SK-N-SH (cell line): Measurements from ENCODE around the gene KEL. TPM values are rescaled to one million over a fixed set of nuclear protein-coding genes. Genes with fewer than 3 reads are reported as not detected.

ENCODE experiments used
- CTCF ChIA-PET: fragments of 300-600, 350-600 bp; formaldehyde crosslinking; extraction: SDS; loops from one replicate; lab custom pipeline; 2021; lab: Yijun Ruan, JAX
- POLR2A ChIA-PET: fragments of 350-600 bp; sonication (Branson Sonifier 250); formaldehyde crosslinking; extraction: SDS; loops from one replicate; lab custom pipeline; 2020; ENCODE audit warnings: antibody characterized with exemption, inconsistent platforms; lab: Yijun Ruan, JAX
- DNase-seq: peaks from one replicate; pipeline ENCODE4 v3.0.0; 2012
- H2AFZ ChIP-seq: fragments of 200-600 bp; sonication (generic); 2 replicates; pipeline ENCODE4 v1.8.1; 2016; ENCODE audit warnings: antibody characterized with exemption, mild to moderate bottlenecking, low read depth
- H3F3A ChIP-seq: fragments of 200-600 bp; sonication (generic); replicated peaks from 2 replicates; pipeline ENCODE3; 2016; ENCODE audit warnings: antibody characterized with exemption, mild to moderate bottlenecking; ENCODE audit not compliant: insufficient read depth
- H3K27ac ChIP-seq, 2 experiments: fragments of 200-500 bp in 1 of 2; fragments of 200-600 bp in 1 of 2; sonication (Bioruptor generic) in 1 of 2; sonication (generic), shearing (Covaris generic) in 1 of 2; 2 replicates each; pipeline versions ENCODE4 v1.5.1 to v1.6.1; 2014 to 2016; ENCODE audit warnings: low read depth in 2 of 2, inconsistent platforms in 1 of 2, low read length in 1 of 2, mild to moderate bottlenecking in 1 of 2, mixed read lengths in 1 of 2
- H3K27me3 ChIP-seq: fragments of 200-600 bp; sonication (generic), shearing (Covaris generic); 2 replicates; pipeline ENCODE4 v1.6.1; 2016; ENCODE audit warnings: mixed run types; ENCODE audit not compliant: insufficient read depth
- H3K36me3 ChIP-seq, 2 experiments: fragments of 200-500 bp in 1 of 2; fragments of 200-600 bp in 1 of 2; sonication (Bioruptor generic) in 1 of 2; sonication (generic) in 1 of 2; replicated peaks in 1 of 2; 2 replicates each; pipeline versions ENCODE3 to v1.5.1; 2014 to 2016; ENCODE audit warnings: low read length in 1 of 2, mild to moderate bottlenecking in 1 of 2; ENCODE audit not compliant: insufficient read depth in 2 of 2, control insufficient read depth in 1 of 2
- H3K4me1 ChIP-seq, 2 experiments: fragments of 200-500 bp in 1 of 2; fragments of 200-600 bp in 1 of 2; sonication (Bioruptor generic) in 1 of 2; sonication (generic), shearing (Covaris generic) in 1 of 2; 2 replicates each; pipeline versions ENCODE4 v1.5.1 to v1.6.1; 2014 to 2016; ENCODE audit warnings: low read depth in 1 of 2, low read length in 1 of 2, mixed run types in 1 of 2; ENCODE audit not compliant: insufficient read depth in 2 of 2, control insufficient read depth in 1 of 2
- H3K4me2 ChIP-seq: fragments of 200-600 bp; sonication (generic), shearing (Covaris generic); 2 replicates; pipeline ENCODE4 v1.6.1; 2017; ENCODE audit warnings: mixed run types
- H3K4me3 ChIP-seq, 2 experiments: fragments of 200-500 bp in 1 of 2; fragments of 200-600 bp in 1 of 2; sonication (Bioruptor generic) in 1 of 2; sonication (generic), shearing (Covaris generic) in 1 of 2; 2 replicates each; pipeline versions ENCODE4 v1.5.1 to v1.8.1; 2014 to 2016; ENCODE audit warnings: low read depth in 2 of 2, inconsistent platforms in 1 of 2, low read length in 1 of 2, mild to moderate bottlenecking in 1 of 2, mixed read lengths in 1 of 2, moderate library complexity in 1 of 2
- H3K79me2 ChIP-seq: fragments of 200-600 bp; sonication (generic); 2 replicates; pipeline ENCODE4 v1.8.1; 2017; ENCODE audit warnings: mild to moderate bottlenecking; ENCODE audit not compliant: insufficient read depth
- H3K9ac ChIP-seq: fragments of 200-600 bp; sonication (generic); 2 replicates; pipeline ENCODE4 v1.6.1; 2017; ENCODE audit warnings: mixed run types
- H3K9me2 ChIP-seq: fragments of 200-600 bp; sonication (generic); 2 replicates; pipeline ENCODE4 v1.6.1; 2017; ENCODE audit warnings: mixed run types
- H3K9me3 ChIP-seq: fragments of 200-600 bp; sonication (generic); 2 replicates; pipeline ENCODE4 v1.6.1; 2017; ENCODE audit warnings: mixed run types, mild to moderate bottlenecking, moderate library complexity
- H4K20me1 ChIP-seq: fragments of 200-600 bp; sonication (generic); 2 replicates; pipeline ENCODE4 v1.6.1; 2017; ENCODE audit warnings: mild to moderate bottlenecking, mixed run types; ENCODE audit not compliant: insufficient read depth
- CTCF ChIP-seq: fragments of 200-600 bp; sonication (generic); IDR thresholded peaks from 2 replicates; pipeline ENCODE4 v1.6.1; 2017; ENCODE audit warnings: antibody characterized with exemption, mild to moderate bottlenecking, moderate library complexity
- FOSL2 ChIP-seq: IDR thresholded peaks from 2 replicates; pipeline ENCODE4 v1.4.0; 2012; ENCODE audit warnings: low read depth, mild to moderate bottlenecking, moderate library complexity, borderline replicate concordance
- FOXJ3 ChIP-seq: sonication (generic); formaldehyde crosslinking; IDR thresholded peaks from 2 replicates; pipeline ENCODE4 v1.5.1; 2020; ENCODE audit warnings: mild to moderate bottlenecking, missing genetic modification reagents
- GABPA ChIP-seq: IDR thresholded peaks from 2 replicates; pipeline ENCODE4 v1.4.0; 2012; ENCODE audit warnings: low read depth, mild to moderate bottlenecking
- GATA2 ChIP-seq: sonication (generic); formaldehyde crosslinking; IDR thresholded peaks from 2 replicates; pipeline ENCODE4 v1.5.0; 2020; ENCODE audit warnings: mild to moderate bottlenecking, missing genetic modification reagents
- NRF1 ChIP-seq: IDR thresholded peaks from 2 replicates; pipeline ENCODE4 v1.6.1; 2012; ENCODE audit warnings: low read depth, mild to moderate bottlenecking, low read length
- PBX3 ChIP-seq: IDR thresholded peaks from 2 replicates; pipeline ENCODE4; 2012
- POLR2AphosphoS5 ChIP-seq: IDR thresholded peaks from 2 replicates; pipeline ENCODE4 v1.6.1; 2012; ENCODE audit warnings: low read depth, low read length
- RFX5 ChIP-seq: IDR thresholded peaks from 2 replicates; pipeline ENCODE4 v1.6.1; 2012; ENCODE audit warnings: mild to moderate bottlenecking, improper control_type of control experiment, low read length
- RXRA ChIP-seq: IDR thresholded peaks from 2 replicates; pipeline ENCODE4 v1.4.0; 2012; ENCODE audit warnings: low read depth, mild to moderate bottlenecking, borderline replicate concordance
- TAF1 ChIP-seq: IDR thresholded peaks from 2 replicates; pipeline ENCODE4 v1.6.1; 2012; ENCODE audit warnings: low read depth, mild to moderate bottlenecking, low read length, moderate library complexity, borderline replicate concordance
- TCF12 ChIP-seq: IDR thresholded peaks from 2 replicates; pipeline ENCODE4 v1.4.0; 2012
- TEAD4 ChIP-seq: IDR thresholded peaks from 2 replicates; pipeline ENCODE4 v1.4.0; 2012; ENCODE audit warnings: mild to moderate bottlenecking, borderline replicate concordance; ENCODE audit not compliant: insufficient read depth
- YY1 ChIP-seq: IDR thresholded peaks from 2 replicates; pipeline ENCODE4 v1.4.0; 2012; ENCODE audit warnings: low read depth, mild to moderate bottlenecking
- WGBS: methylation state at CpG from one replicate; pipeline ENCODE4 v1.1.6; 2017; ENCODE audit warnings: low lambda C conversion rate; 5-methylcytosine and 5-hydroxymethylcytosine counted together
- polyA plus RNA-seq, 3 experiments: library from polyadenylated mRNA; depleted of rRNA; stranded (reverse); fragments of >200 nt; gene quantifications; 2 replicates each; pipeline ENCODE4 v1.2.3, GENCODE V29; 2012

KEL gene
- polyA plus RNA-seq, 1 of the 3 experiments (the other 2 are of a cell fraction): 0.05 TPM

GRCh38 chr7:142898377-142899170, 63.6 kb downstream of the KEL start:
- TF ChIP-seq TEAD4: no peak
- TF ChIP-seq YY1: no peak
- TF ChIP-seq FOXJ3: no peak
- TF ChIP-seq PBX3: no peak
- no peak for TF ChIP-seq NRF1
- TF ChIP-seq, all 33 proteins: peak for 0
- Histone ChIP-seq H3K4me3 (no peak overlapping the region), H3F3A (no peaks in the 10 kb centered on the region), H3K9ac (no peak overlapping the region), H3K27ac (no peak overlapping the region), H3K4me2 (no peak overlapping the region), H3K79me2 (no peaks in the 10 kb centered on the region), H4K20me1 (no peaks in the 10 kb centered on the region), H3K9me3 (no peaks in the 10 kb centered on the region), H3K4me1 (no peaks in the 10 kb centered on the region), H3K9me2 (no peaks in the 10 kb centered on the region), H3K27me3 (peaks cover 43% of the 10 kb centered on the region), H3K36me3 (no peaks in the 10 kb centered on the region), H2AFZ (no peak overlapping the region)
- WGBS: 28% methylated on average over 3 of the region's 3 CpGs
- ChIA-PET POLR2A (no interaction called here), CTCF (interaction anchor here (0.7 to 3.3 kb wide), 3 partner anchors 18 to 294 kb away, joined by 4 to 17 read pairs (median 4); no protein-coding TSS in a partner anchor)
- DNase-seq: no peak

GRCh38 chr7:142897691-142898090, 64.5 kb downstream of the KEL start:
- Histone ChIP-seq H3F3A (no peaks in the 10 kb centered on the region), H3K9ac (no peak overlapping the region), H3K9me3 (no peaks in the 10 kb centered on the region), H3K79me2 (no peaks in the 10 kb centered on the region), H3K27ac (no peak overlapping the region), H2AFZ (no peak overlapping the region), H3K4me1 (no peaks in the 10 kb centered on the region), H3K9me2 (no peaks in the 10 kb centered on the region), H3K4me3 (no peak overlapping the region), H4K20me1 (no peaks in the 10 kb centered on the region), H3K27me3 (peaks cover 43% of the 10 kb centered on the region), H3K4me2 (no peak overlapping the region), H3K36me3 (no peaks in the 10 kb centered on the region)
- ChIA-PET CTCF (interaction anchor here (0.5 to 3.3 kb wide), 2 partner anchors 17 to 58 kb away, joined by 3 to 17 read pairs; no protein-coding TSS in a partner anchor), POLR2A (no interaction called here)
- DNase-seq: no peak
- 14% methylated on average over 7 of the region's 7 CpGs for WGBS
- no peak for TF ChIP-seq GATA2 (CRISPR knock-in tag)
- TF ChIP-seq GABPA: no peak
- TF ChIP-seq RFX5: no peak
- TF ChIP-seq FOSL2: no peak
- no peak for TF ChIP-seq CTCF
- no peak for TF ChIP-seq TCF12
- TF ChIP-seq RXRA: no peak
- no peak for TF ChIP-seq POLR2AphosphoS5
- TF ChIP-seq TAF1: no peak
